ENCODE results near the gene NLRC3. TPM values are rescaled to one million over a fixed set of nuclear protein-coding genes. Genes with fewer than 3 reads are reported as not detected.

NLRC3 gene
- total RNA-seq, 1 donor from 2014 or later, result 3.0 TPM

DNA sequence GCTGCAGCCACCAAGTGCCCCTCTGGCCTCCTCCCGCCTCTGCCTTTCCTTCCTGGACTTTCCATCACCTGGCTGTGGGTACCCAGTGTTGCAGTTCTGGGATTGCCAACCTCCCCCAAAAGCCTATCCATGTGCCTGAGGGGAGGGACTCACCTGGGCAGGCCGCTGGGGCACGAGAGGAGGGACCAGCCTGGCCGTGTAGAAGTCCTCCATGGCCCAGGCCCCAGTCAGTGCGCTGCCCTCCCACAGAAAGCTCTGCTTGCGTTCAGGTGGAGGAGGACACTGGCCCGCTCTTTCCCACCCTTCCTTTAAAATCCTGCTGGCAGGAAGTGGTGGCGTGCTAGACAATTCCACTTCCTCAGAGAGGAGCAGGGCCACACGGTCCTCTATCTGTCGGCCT is 20.0 kb upstream of the NLRC3 start:
- no peak for DNase-seq (ENCODE audit: low spot score)

- DNase-seq (ENCODE audit: low spot score), result no peak
Observed at GRCh38 chr16:3596101-3596861, 19.1 kb upstream of the NLRC3 start.

- no peak for DNase-seq (ENCODE audit: low spot score)
Observed at GRCh38 chr16:3595521-3596021, 18.4 kb upstream of the NLRC3 start.

GRCh38 chr16:3595110-3595486 is 17.9 kb upstream of the NLRC3 start:
- DNase-seq (ENCODE audit: low spot score), result no peak

GRCh38 chr16:3594316-3595109 is 17.3 kb upstream of the NLRC3 start:
- no peak for DNase-seq (ENCODE audit: low spot score)

DNA sequence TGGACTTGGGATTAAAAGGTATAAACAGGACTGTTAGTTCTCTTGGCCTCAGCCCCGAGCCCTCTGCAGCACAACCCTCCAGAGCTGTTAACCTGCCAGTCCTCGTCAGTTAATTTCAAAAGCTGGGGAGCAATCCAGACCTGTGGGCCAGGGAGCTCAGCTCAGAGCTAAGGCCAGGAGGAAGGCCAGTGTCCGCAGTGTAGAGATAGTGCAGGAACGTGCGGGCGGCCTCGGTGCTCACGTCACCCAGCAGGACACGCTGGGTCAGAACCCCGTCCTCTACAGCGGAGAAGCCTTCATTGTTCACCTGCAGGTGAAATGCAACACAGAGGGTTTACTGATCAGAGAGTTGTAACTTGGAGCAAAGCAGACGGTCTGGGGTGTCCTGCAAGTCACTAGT is 15.4 kb upstream of the NLRC3 start:
- no peak for DNase-seq (ENCODE audit: low spot score)

DNA sequence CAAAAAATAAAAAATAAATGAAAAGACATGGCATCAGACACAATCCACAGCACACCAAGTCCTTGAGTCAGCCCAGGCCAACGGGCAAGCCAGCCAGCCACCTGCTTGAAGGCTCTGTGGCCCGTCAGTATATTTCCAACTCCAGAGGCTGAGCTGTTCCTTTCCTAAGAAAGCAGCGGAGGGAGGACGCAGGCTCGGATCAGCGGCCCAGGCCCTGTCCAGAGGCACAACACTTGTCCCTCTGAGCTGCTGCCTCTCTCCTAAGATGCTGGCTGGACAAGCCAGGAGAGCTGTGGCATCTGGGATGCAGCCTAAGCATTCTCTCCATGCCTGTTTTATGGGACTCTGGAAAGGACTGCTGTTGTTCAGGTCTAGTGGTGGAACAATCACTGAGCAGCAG is 14.8 kb upstream of the NLRC3 start:
- DNase-seq (ENCODE audit: low spot score), result no peak

DNA sequence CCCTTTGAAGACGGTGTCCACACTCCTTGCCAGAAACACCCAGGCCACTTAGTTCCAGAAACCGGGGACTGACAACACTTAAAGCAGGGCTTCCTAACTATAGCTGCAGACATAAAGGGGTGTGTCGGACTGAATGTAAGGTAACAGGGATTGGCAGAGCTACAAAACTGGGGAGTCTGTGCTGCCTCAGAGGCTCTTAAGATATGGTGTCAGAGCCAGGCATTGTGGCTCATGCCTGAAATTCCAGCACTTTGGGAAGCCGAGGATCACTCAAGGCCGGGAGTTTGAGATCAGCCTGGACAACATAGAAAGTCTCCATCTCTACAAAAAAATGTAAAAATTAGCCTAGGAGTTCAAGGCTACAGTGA is 14.2 kb upstream of the NLRC3 start:
- no peak for DNase-seq (ENCODE audit: low spot score)

DNA sequence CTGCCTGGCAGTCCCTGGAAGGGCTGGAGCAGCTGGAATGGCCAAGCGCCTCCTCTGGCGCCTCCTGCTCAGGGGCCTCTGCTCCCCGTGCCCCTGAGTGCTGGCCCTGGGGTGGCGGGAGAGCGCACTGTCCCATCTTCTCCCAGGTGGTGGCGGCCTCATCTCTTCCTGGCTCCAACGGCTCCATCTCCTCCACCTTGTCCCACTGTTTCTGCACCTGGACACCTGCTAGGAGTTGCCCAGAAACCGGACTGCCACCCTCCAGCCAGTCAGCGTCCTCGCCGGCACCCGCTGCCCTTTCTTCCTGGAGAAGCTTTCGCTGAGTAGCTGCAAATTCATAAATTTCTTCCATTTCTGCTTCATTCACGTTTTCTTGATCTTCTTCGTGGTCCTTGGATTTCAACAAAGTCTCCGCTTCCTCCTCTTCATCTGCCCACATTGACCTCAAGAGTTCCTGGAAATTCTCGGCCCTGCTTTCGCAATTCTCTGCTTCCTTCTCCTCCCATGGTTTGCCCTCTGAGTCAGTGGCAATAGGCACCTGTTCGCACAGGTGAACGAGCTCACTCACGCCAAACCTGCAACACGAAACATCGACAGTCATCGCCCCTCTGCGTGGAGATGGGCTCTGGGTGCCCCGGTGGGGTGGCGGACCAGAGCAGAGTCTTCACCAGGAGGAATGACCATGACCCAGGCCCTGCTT is 13.7 kb upstream of the NLRC3 start:
- no peak for DNase-seq (ENCODE audit: low spot score)

- DNase-seq (ENCODE audit: low spot score), result no peak
Observed at GRCh38 chr16:3589991-3590701, 12.9 kb upstream of the NLRC3 start.

DNA sequence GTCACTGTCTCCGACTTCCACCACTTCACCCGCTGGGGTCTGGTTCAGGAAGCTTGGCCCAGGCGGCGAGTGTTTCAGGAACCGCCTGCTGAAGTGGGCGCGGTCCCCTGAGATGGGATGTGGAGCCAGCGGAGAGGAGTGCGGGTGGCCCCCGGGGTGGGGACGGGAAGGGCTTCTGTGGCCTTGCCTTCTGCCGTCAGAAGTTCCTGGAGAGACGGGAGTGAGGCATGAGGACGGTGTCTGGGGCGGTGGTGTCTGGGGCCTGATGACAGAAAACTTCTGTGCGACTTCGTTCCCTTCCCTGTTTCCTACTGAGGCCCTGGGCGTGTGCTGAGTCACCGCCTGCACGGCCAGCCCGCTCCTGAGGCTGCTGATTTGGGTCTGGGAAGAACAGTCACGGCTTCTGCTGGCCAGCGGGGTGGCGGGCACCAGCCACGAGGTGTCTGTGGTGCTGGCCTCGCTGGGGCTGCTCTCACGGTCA is 12.3 kb upstream of the NLRC3 start:
- no peak for DNase-seq (ENCODE audit: low spot score)

DNA sequence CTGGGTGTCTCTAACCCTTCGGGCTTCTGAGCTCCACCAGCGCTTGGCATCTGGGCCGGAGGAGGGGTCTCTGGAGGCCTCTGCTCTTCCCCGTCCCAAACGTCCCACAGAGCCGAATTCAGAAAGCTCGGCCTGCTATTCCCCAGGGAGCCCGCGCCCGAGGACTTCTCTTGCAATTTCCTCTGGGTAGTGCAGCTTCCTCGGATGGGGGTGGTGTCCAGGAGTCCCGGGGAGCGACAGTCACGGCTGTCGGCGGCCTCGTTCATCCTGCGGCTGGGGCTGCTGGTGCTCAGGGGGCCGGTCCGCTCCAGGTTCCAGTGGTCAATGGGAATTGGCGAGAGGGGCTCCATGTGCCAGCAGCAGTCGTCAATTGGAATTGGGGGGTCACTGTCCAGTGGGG is 11.8 kb upstream of the NLRC3 start:
- DNase-seq (ENCODE audit: low spot score), result no peak

GRCh38 chr16:3587547-3588110 is 10.4 kb upstream of the NLRC3 start:
- no peak for DNase-seq (ENCODE audit: low spot score)

- DNase-seq (ENCODE audit: low spot score), result no peak
Observed at GRCh38 chr16:3584412-3584811, 7.2 kb upstream of the NLRC3 start.

- DNase-seq (ENCODE audit: low spot score), result no peak
Observed at GRCh38 chr16:3583303-3584038, 6.3 kb upstream of the NLRC3 start.

GRCh38 chr16:3582276-3583165 is 5.3 kb upstream of the NLRC3 start:
- no peak for DNase-seq (ENCODE audit: low spot score)

DNA sequence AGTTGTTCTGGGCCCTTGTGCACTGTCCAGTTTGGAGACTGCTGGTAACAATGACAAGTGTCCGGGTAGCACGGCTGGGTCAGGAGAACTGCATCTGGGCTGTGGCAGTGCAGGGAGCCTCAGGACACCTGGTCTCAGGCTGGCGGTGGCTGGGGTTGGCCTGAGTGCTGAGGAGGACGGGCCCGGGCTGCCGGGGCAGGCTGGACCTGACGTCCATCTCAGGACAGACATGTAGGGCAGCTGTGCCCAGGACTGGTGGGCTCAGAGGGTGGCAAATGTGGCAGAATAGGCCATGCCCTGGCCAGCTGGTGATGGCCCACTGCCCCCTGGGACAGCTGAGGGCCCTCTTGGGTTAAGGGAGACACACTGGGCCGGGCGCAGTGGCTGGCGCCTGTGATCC is 4.2 kb upstream of the NLRC3 start:
- DNase-seq (ENCODE audit: low spot score), result no peak

GRCh38 chr16:3580686-3581085 is 3.5 kb upstream of the NLRC3 start:
- DNase-seq (ENCODE audit: low spot score), result no peak

GRCh38 chr16:3580251-3580651 is 3.0 kb upstream of the NLRC3 start:
- DNase-seq (ENCODE audit: low spot score), result no peak

GRCh38 chr16:3579776-3580175 is 2.6 kb upstream of the NLRC3 start:
- no peak for DNase-seq (ENCODE audit: low spot score)
